ENCODE results near the gene MEGF11. TPM values are rescaled to one million over a fixed set of nuclear protein-coding genes. Genes with fewer than 3 reads are reported as not detected.

MEGF11 gene
- total and polyA plus RNA-seq, 2 donors (not counting 1 experiment from before 2014, with no cell fraction given), result under 0.01 TPM; not detected in 1

DNA sequence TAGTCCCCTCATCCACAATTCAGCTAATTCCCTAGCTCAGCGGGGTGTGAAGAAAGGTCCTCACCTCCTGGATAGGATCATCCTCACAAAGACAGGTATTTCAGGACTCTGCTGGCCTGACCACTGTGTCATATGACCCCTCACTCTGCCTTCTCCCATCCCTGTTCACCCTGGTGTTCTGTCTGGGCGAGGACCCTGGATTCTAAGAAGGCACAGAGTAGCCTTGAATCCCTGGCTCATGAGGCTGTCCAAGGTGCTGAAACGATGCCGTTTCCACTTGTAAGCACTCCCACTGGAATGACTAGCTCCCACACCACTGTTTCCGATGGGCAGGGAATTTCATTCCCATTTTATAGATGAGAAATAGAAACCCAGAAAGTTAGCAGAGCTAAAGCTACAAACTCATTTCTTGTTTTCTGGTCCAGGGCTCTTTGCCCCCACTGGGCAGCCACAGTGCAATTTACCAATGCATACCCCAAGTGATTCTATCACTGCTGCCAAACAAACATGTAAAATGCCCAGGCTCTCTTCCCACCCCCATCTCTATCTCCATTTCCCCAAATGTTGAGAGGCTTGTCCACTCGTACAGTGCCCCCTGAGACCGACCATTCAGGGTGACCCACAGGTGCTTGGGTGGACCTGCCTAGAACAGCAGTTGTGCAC, 301.0 kb downstream of the MEGF11 start:
- no peak overlapping the region for H3K4me2 ChIP-seq (ENCODE audit: extremely low read depth, insufficient read depth, low read length)
- H3K4me1 ChIP-seq (ENCODE audit: control insufficient read depth, extremely low read depth, insufficient read depth, low read length), result no peaks in the 10 kb centered on the region
- H3K9me3 ChIP-seq (ENCODE audit: control insufficient read depth, insufficient read depth, low read depth, low read length), result no peaks in the 10 kb centered on the region
- H3K36me3 ChIP-seq (ENCODE audit: control insufficient read depth, insufficient read depth, low read length), result no peaks in the 10 kb centered on the region
- H2AFZ ChIP-seq (ENCODE audit: low read length), result no peak overlapping the region
- H4K20me1 ChIP-seq (ENCODE audit: control insufficient read depth, extremely low read depth, insufficient read depth, low read length), result no peaks in the 10 kb centered on the region
- no peak overlapping the region for H3K27ac ChIP-seq (ENCODE audit: insufficient read depth, low read length)
- H3K79me2 ChIP-seq (ENCODE audit: control insufficient read depth, insufficient read depth, low read length), result no peaks in the 10 kb centered on the region
- DNase-seq (ENCODE audit: low read depth in 2 of 2), result peak; percentile 61 to 70
- TF ChIP-seq, protein P1, sequence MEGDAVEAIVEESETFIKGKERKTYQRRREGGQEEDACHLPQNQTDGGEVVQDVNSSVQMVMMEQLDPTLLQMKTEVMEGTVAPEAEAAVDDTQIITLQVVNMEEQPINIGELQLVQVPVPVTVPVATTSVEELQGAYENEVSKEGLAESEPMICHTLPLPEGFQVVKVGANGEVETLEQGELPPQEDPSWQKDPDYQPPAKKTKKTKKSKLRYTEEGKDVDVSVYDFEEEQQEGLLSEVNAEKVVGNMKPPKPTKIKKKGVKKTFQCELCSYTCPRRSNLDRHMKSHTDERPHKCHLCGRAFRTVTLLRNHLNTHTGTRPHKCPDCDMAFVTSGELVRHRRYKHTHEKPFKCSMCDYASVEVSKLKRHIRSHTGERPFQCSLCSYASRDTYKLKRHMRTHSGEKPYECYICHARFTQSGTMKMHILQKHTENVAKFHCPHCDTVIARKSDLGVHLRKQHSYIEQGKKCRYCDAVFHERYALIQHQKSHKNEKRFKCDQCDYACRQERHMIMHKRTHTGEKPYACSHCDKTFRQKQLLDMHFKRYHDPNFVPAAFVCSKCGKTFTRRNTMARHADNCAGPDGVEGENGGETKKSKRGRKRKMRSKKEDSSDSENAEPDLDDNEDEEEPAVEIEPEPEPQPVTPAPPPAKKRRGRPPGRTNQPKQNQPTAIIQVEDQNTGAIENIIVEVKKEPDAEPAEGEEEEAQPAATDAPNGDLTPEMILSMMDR (conservative IDR thresholded peaks at IDR 0.05 in 1 of 2, IDR thresholded peaks at IDR 0.05 in 1 of 2; ENCODE audit: low read depth in 1 of 2, low read length in 2 of 2), result no peak
- no peak for TF ChIP-seq EZH2 (IDR thresholded peaks at IDR 0.05; ENCODE audit: low read length, missing control alignments)
- H3K9ac ChIP-seq (ENCODE audit: insufficient read depth, low read length), result no peak overlapping the region
- no peak overlapping the region for H3K4me3 ChIP-seq (replicated peaks in 1 of 4; ENCODE audit: control extremely low read depth in 1 of 4, insufficient read depth in 1 of 4, low read depth in 3 of 4, low read length in 4 of 4)
- peaks cover 3% of the 10 kb centered on the region for H3K27me3 ChIP-seq (ENCODE audit: control insufficient read depth, insufficient read depth, low read length)

GRCh38 chr15:65951007-65951406, 302.5 kb downstream of the MEGF11 start:
- no peak overlapping the region for H3K4me3 ChIP-seq (replicated peaks in 1 of 4; ENCODE audit: control extremely low read depth in 1 of 4, insufficient read depth in 1 of 4, low read depth in 3 of 4, low read length in 4 of 4)
- no peak overlapping the region for H3K4me2 ChIP-seq (ENCODE audit: extremely low read depth, insufficient read depth, low read length)

GRCh38 chr15:65949491-65949890, 304.1 kb downstream of the MEGF11 start:
- H3K4me1 ChIP-seq (ENCODE audit: control insufficient read depth, extremely low read depth, insufficient read depth, low read length), result no peaks in the 10 kb centered on the region
- no peak for TF ChIP-seq EZH2 (IDR thresholded peaks at IDR 0.05; ENCODE audit: low read length, missing control alignments)
- TF ChIP-seq, protein P1 (conservative IDR thresholded peaks at IDR 0.05 in 1 of 2, IDR thresholded peaks at IDR 0.05 in 1 of 2; ENCODE audit: low read depth in 1 of 2, low read length in 2 of 2), result no peak

More at GRCh38 chr15:65951007-65951406, 302.5 kb downstream of the MEGF11 start:
- H3K36me3 ChIP-seq (ENCODE audit: control insufficient read depth, insufficient read depth, low read length), result no peaks in the 10 kb centered on the region
- no peak overlapping the region for H3K9ac ChIP-seq (ENCODE audit: insufficient read depth, low read length)
- peaks cover 3% of the 10 kb centered on the region for H3K27me3 ChIP-seq (ENCODE audit: control insufficient read depth, insufficient read depth, low read length)
- H3K27ac ChIP-seq (ENCODE audit: insufficient read depth, low read length), result no peak overlapping the region
- no peak for DNase-seq (ENCODE audit: low read depth in 2 of 2)
- H2AFZ ChIP-seq (ENCODE audit: low read length), result no peak overlapping the region
- TF ChIP-seq EZH2 (IDR thresholded peaks at IDR 0.05; ENCODE audit: low read length, missing control alignments), result no peak
- TF ChIP-seq, protein P1 (conservative IDR thresholded peaks at IDR 0.05 in 1 of 2, IDR thresholded peaks at IDR 0.05 in 1 of 2; ENCODE audit: low read depth in 1 of 2, low read length in 2 of 2), result no peak
- no peaks in the 10 kb centered on the region for H3K4me1 ChIP-seq (ENCODE audit: control insufficient read depth, extremely low read depth, insufficient read depth, low read length)
- no peaks in the 10 kb centered on the region for H3K9me3 ChIP-seq (ENCODE audit: control insufficient read depth, insufficient read depth, low read depth, low read length)
- no peaks in the 10 kb centered on the region for H3K79me2 ChIP-seq (ENCODE audit: control insufficient read depth, insufficient read depth, low read length)
- no peaks in the 10 kb centered on the region for H4K20me1 ChIP-seq (ENCODE audit: control insufficient read depth, extremely low read depth, insufficient read depth, low read length)

More at GRCh38 chr15:65949491-65949890, 304.1 kb downstream of the MEGF11 start:
- Histone ChIP-seq H2AFZ (ENCODE audit: low read length) (no peak overlapping the region), H3K36me3 (ENCODE audit: control insufficient read depth, insufficient read depth, low read length) (no peaks in the 10 kb centered on the region), H3K4me3 (replicated peaks in 1 of 4; ENCODE audit: control extremely low read depth in 1 of 4, insufficient read depth in 1 of 4, low read depth in 3 of 4, low read length in 4 of 4) (no peak overlapping the region), H3K9ac (ENCODE audit: insufficient read depth, low read length) (no peak overlapping the region), H3K4me2 (ENCODE audit: extremely low read depth, insufficient read depth, low read length) (no peak overlapping the region), H3K27me3 (ENCODE audit: control insufficient read depth, insufficient read depth, low read length) (peaks cover 3% of the 10 kb centered on the region), H3K9me3 (ENCODE audit: control insufficient read depth, insufficient read depth, low read depth, low read length) (no peaks in the 10 kb centered on the region), H4K20me1 (ENCODE audit: control insufficient read depth, extremely low read depth, insufficient read depth, low read length) (no peaks in the 10 kb centered on the region), H3K79me2 (ENCODE audit: control insufficient read depth, insufficient read depth, low read length) (no peaks in the 10 kb centered on the region), H3K27ac (ENCODE audit: insufficient read depth, low read length) (no peak overlapping the region)
- no peak for DNase-seq (ENCODE audit: low read depth in 2 of 2)
